GM18909 (cell line): ENCODE data around the gene ABCG1.

Source experiments
- ATAC-seq: cut with Tn5 transposase; IDR thresholded peaks from one replicate; pipeline ENCODE4 v1.9.1; 2021; ENCODE audit warnings: mild to moderate bottlenecking; ENCODE audit not compliant: unreplicated experiment, poor library complexity

Gene ABCG1

GRCh38 chr21:42264245-42265195, 45.6 kb downstream of the ABCG1 start:
- ATAC-seq = no peak

DNA sequence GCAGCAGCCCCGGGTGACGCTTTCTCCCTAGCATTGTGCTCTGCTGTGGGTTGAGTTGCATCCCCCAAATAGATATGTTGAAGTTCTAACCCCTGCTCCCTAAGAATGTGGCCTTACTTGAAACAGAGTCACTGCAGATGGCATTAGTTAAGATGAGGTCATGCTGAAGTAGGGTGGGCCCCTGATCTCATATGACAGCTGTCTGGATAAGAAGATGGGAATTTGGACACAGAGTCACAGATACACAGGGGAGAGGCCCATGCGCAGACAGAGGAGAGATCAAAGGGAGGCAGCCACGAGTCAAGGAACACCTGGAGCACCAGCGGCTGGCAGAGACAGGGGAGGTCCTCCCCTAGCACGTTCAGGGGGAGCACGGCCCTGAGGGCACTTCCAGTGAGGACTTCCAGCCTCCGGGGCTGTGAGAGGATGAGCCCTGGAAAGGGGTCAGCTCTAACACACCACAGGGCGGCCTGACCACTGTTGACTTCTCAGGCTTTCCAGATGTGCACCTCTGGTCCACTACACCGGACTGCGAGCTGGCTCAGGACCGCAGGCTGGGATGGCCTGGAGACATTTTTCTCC, 46.4 kb downstream of the ABCG1 start:
- ATAC-seq = no peak

DNA sequence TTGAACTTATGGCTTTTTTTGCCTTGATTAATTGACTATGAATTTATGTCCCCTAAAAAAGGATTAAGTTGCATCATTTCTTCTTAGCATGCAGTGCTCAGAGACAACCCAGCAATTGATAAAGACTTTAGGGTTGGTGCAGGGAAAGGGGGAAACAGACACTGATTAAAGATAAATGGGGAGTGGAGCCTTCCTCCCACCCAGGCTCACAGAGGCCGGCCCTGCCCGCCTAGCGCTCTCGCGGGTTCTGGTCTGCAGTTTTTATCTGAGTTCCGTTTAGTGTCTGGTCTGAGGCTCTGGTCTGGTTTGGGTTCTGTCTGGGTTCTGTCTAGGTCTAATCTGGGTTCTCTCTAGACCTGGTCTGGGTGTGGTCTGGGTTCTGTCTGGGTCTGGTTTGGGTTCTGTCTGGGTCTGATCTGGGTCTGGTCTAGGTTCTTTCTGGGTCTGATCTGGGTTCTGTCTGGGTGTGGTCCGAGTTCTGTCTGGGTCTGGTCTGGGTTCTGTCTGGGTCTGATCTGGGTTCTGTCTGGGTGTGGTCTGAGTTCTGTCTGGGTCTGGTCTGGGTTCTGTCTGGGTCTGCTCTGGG, 48.1 kb downstream of the ABCG1 start:
- ATAC-seq = no peak

DNA sequence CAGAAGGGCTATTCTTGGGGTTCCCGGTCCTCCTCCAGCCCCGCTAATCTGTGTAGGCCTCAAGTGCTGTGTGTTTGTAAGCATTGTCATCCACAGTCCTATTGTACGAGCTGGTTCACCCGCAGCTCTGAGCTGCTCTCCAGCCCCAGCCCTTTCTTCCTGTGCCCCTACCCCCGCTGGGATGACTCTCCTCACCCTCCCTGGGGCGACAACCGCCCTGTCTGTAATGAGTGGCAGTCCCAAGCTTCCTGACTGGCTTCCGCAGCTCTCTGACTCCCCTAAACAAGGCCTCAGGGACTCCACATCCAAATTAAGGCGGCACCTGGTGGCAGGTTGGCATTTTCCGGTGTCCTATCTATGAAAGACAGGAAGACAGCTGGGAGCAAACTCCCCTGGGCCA, 50.4 kb downstream of the ABCG1 start:
- no peak for ATAC-seq

DNA sequence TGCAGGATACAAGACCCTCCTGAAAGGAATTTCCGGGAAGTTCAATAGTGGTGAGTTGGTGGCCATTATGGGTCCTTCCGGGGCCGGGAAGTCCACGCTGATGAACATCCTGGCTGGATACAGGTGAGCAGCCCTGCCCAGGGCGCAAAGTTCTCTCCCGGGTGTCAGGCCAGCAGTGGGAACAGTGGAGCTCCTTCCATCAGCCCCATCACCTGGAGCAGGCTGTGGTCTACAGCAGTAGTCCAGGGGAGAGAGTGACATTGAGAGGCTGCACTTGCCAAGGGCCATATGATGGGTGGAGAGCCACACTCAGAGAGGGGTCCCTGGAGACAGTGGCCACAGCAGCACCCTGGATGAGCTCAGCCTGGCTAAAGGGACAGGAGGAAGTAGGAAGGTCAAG, 52.1 kb downstream of the ABCG1 start:
- no peak for ATAC-seq

DNA sequence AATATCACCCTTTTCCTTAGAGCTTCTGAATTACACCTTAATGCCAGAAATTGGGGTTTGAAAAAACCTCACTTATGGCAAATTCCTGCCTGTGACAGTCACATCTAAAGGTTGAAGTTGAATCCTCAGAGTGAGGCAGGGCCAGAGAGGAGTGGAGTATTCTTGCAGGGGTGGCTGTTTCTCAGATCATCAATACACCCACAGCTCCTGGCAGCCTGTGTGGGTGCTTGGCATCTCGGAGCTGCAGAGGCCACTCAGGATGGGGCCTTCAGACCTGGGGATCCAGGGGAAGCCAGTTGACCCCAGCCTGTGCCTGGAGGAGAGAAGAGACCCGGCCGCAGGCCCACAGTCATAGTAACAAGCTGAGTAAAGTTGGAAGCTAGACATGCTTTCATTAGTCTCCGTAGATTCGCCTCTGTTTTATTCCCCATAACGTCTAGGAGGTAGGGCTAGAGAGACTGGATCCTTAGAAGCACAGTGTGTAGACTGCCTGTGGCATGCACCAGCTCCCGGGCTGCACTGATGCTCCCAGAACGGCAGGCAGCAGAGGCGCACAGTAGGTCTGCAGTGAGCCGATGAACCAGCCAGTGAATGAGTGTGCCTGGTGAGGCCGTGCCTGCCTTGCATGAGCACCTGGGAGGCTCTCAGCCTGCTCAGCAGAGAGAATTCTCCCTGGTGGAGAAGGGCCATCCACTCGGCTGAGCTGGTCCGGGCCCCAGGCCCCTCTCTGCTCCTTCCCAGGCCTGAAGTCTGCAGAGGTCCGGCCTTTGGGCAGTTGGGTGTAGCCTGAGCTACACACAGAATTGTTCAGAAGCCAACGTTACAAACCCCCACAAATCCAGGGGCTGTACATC, 53.4 kb downstream of the ABCG1 start:
- ATAC-seq = no peak

- no peak for ATAC-seq
Measured at GRCh38 chr21:42272984-42273600, 54.2 kb downstream of the ABCG1 start.

DNA sequence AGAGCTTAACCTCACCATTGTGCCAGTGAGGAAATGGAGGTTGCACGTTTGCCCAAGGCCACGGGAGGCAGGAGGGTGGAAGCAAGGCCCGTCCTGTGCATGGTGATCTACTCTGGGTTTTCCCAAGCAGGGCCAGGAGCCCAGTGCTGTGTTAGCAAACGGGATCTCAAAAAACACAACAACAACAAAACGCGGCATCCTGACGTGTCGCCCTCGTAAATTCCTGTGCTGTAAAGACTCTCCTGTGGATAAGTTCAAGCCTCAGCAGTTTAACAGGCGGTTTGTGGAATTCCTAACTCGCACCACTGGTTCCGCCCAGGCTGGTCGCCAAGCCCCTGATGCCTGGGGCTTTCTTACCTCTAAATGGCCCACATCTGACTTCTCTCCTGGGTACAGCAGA, 57.1 kb downstream of the ABCG1 start:
- no peak for ATAC-seq

- ATAC-seq = no peak
Measured at GRCh38 chr21:42276526-42277154, 57.7 kb downstream of the ABCG1 start.

GRCh38 chr21:42277593-42277992, 58.7 kb downstream of the ABCG1 start:
- no peak for ATAC-seq

- ATAC-seq = no peak
Measured at GRCh38 chr21:42278451-42279149, 59.7 kb downstream of the ABCG1 start.

- no peak for ATAC-seq
Measured at GRCh38 chr21:42279341-42279871, 60.5 kb downstream of the ABCG1 start.

DNA sequence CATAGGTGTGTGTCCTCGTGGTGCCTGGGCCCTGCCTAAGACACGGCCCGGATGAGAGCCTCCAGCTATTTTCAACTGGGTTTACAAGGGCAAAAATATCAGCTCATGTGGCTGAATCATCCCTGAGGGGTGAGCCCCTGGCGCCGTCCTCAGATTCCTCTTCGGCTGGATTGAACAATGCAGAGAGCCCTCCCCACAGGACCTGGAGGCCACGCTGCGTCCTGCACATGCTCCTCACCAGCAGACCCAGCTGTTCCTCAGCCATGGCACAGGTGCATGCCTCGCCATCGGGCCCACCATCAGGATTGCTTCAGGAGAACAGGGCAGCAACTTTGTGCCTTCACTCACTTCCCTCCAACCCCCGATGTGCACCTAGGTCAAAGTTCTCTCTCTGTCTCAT, 60.9 kb downstream of the ABCG1 start:
- ATAC-seq = no peak

DNA sequence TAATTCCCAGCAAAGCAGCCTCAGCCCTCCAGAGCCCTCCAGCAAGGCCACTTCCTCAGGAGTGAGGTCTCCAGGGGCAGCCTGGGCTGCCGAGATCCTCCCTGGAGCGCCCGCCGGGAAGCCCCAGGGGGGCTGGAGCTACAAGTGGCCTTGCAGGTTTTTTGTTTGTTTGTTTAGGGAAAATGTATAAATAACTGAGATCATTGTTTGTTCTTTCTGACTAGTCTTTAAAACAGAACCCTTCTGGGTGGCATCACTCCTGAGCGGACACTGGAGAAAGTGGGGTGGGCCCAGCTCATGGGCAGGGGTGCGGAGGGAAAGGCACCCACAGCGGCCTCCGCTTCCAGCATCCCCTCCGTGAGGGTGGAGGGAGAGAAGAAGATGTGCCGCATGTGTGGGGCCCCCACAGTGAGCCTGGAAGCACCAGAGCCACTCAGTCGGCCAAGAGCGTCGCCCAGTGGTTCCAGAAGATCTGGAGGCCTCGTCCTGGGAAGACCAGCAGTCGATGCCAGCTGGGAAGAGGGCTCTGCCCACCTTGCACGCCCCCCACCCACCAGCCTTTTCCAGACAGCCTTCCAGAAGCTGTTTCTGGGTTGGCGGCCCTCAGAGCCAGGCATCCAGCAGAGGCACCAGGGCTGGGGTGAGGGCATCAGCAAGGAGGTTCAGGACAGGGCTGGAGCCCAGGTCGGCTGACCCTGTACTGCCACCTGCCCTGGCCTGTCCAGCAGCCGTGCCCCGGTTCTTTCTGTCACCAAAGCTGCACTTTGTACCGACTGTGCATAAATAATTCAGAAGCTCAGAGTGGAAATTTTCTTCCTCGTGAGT, 61.6 kb downstream of the ABCG1 start:
- no peak for ATAC-seq

DNA sequence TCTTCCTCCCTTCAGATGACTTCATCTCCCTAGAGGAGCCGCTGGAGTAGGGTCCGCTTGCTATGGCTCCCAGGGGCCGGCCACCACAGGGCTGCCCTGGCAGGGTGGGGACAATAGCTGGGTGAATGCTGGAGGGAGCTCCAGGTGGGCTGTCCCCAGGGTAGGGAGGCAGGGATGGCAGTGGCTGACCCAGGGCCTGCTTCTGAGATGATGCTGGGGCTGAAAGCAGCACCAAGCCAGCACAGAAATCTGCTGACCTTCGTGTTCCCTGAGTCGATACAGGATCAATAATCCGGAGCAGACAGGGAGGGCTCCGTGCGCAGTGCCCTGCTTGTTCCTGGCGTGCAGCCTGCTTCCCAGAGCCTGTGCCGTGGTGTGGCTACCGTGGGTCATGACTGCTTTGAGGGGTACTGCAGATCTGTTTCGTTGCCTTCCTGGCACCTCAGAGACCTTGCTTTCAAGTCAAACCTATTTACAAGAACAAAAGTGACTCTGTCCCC, 62.3 kb downstream of the ABCG1 start:
- no peak for ATAC-seq

DNA sequence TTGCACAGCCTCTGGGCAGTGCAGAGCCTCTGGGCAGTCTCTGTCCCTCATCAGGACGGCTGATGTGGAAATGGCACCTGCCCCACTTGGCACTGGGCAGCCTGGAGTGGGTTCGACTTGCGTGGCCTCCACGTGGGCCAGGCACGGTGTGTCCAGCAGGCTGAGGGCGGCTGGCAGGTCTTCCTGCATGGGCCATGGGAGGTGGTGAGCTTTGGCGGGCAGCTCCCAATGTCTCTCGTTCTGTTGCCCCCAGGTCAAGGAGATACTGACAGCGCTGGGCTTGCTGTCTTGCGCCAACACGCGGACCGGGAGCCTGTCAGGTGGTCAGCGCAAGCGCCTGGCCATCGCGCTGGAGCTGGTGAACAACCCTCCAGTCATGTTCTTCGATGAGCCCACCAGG, 63.1 kb downstream of the ABCG1 start:
- no peak for ATAC-seq

GRCh38 chr21:42282715-42283114, 63.8 kb downstream of the ABCG1 start:
- ATAC-seq = no peak
